CD4-positive, alpha-beta T cell treated with Interleukin-4 for 4 hours (primary cell): Measurements from ENCODE around the gene PTPA.
"Not testable (repeated sequence)": the region's sequence is repeated elsewhere in the genome, so short reads cannot be mapped to it uniquely, and the experiment has no call there.

Source experiments
- DNase-seq: peaks from one replicate; pipeline ENCODE4 v3.0.0-alpha.2; 2020

The PTPA gene

DNA sequence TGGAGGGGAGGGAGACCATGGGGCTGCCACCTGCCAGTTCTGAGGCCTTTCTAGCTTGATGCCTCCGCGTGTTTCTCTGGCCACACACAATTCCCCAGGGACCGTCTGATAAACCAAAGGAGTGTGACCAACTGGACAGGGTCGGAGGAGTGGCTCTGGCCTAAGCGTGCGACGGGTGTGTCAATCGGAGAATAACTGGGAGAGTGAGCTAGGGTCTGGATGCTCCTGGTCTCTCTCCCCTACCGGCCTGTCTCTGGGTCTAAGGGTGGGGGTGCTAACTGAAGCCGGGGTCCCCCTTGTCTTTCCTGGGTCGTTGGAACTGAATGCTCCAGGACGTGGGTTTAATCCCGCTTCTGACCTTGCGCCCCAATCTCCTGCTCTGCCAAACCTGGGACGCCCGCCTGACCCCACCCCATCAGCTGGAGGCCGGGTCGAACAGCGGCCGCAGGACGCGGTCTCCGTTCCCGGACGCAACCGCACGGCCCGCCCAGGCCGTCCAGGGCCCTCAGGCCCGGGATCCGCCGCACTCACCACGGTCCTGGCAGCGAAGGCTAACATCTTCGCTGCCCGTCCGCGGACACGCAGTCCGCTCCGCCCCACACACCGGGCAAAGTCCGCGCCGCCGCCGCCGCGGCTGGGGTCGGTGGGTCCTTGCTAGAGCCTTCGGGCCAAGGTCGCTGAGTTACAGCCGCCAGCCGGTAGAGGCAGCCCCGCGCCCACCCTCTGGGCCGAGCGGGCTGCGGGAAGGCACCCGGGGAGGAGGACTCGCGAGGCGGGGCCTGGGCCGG, 1.1 kb upstream of the PTPA start:
- no peak for DNase-seq

DNA sequence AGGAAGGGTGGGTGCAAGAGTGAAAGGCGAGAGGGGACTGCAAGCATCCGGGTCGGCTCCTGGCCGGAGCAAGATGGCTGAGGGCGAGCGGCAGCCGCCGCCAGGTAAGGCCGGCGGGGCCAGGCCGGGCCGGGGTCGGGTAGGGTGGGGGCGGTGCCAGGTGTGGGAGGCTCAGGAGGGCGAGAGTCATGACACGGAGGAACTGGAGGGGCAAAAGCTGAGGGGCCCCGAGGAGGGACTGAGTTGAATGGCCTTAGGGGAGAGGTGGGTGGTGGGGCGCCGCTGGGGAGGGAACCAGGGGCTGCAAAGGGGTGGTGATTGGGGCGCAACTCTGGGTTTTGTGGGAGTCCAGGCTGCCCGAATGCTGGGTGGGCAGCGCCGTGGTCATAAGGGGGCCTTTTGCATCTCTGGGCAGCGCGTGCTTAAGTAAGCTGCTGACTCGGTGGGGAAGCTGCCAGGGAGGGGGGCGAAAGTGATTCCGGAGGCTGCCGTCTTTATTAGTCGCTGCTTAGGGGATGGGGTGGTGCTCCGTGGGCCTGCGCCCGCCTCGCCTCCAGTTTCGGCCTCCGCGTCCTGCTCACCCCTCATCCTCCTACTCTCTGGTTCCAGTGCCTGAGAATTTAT, 425 bp downstream of the PTPA start:
- DNase-seq, result peak; percentile 7

DNA sequence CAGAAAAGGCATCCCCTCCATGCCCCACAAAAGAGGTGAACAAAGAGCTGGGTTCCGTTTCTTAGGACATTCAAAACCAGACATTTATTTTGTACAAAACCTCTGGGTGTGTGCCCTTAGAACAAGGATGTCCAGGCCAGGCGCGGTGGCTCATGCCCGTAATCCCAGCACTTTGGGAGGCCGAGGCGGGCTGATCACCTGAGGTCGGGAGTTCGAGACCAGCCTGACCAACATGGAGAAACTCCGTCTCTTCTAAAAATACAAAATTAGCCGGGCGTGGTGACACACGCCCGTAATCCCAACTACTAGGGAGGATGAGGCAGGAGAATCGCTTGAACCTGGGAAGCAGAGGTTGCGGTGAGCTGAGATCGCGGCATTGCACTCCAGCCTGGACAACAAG, 1.3 kb downstream of the PTPA start:
- not testable (repeated sequence) for DNase-seq

DNA sequence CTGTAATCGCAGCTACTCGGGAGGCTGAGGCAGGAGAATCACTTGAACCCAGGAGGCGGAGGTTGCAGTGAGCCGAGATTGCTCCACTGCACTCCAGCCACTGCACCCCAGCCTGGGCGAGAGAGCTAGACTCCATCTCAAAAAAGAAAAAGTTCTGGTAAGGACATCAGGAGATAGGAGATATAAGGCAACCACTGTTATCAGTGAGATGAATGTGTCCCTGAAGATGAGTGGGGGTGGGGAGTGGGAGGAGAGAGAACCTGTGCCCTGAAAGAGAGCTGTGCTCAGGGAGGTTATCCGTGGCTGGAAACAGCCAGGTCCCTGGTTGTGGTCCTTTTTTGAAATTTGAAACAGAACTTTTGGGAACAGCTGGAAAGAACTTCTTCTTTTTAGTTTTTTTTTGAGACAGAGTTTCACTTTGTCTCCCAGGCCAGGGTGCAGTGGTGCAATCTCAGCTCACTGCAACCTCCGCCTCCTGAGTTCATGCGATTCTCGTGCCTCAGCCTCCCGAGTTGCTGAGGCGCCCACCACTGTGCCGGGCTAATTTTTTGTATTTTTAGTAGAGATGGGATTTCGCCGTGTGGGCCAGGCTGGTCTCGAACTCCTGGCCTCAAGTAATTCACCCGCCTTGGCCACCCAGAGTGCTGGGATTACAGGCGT, 2.6 kb downstream of the PTPA start:
- no peak for DNase-seq

DNA sequence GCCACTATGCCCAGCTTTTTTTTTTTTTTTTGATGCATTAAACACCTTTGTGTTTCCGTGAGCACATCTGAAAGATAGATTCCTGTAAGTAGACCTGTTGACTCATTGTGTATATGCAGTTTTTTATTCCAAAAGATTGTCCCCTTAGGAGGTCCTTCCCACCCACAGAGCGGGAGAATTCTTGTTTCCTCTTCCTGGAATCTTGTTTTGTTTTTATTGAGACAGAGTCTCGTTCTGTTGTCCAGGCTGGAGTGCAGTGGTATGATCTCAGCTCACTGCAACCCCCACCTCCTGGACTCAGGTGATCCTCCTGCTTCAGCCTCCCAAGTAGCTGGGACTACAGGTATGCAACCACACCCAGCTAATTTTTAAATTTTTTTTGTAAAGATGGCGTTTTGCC, 7.6 kb downstream of the PTPA start:
- DNase-seq, result no peak

DNA sequence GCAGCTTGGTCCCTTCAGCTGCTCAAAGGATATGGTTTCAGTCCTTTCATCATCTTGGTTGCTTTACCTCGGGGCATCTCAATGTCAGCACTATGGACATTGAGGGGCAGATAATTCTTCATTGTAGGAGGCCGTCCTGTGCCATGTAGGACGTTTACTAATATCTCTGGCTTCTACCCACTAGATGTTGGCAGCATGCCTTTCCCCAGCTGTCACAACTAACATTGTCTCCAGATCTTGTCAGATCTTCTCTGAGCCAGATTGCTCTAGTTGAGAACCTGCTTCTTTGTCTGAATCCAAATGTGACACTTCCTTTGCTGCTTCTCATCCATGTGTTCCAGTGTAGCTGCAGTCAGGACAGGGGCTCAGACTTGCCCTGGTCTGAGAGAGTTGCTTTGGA, 10.3 kb downstream of the PTPA start:
- no peak for DNase-seq

DNA sequence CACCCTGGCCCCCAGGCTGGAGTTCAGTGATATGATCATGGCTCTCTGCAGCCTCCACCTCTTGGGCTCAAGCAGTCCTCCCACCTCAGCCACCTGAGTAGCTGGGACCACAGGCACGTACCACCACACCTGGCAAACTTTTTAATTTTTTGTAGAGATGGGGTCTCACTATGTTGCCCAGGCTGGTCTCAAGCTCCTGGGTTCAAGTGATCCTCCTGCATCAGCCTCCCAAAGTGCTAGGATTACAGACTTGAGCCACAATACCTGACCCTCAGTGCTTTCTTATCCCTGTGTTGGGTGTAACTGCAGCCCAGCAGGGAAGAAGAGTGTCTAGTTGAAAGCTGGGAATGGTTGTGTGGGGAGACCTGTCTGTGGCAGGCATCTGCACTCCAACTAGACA, 10.9 kb downstream of the PTPA start:
- no peak for DNase-seq

DNA sequence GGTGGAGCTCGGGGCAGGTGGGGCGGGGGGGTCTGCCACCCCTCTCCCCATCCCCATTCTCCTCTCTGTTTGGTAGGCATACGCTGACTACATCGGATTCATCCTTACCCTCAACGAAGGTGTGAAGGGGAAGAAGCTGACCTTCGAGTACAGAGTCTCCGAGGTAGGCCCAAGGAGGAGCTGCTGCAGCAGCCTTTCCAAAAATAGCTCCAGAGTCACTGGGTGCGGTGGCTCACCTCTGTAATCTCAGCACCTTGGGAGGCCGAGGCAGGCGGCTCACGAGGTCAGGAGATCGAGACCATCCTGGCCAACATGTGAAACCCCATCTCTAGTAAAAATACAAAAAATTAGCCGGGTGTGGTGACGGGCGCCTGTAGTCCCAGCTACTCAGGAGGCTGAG, 11.8 kb downstream of the PTPA start:
- not testable (repeated sequence) for DNase-seq

DNA sequence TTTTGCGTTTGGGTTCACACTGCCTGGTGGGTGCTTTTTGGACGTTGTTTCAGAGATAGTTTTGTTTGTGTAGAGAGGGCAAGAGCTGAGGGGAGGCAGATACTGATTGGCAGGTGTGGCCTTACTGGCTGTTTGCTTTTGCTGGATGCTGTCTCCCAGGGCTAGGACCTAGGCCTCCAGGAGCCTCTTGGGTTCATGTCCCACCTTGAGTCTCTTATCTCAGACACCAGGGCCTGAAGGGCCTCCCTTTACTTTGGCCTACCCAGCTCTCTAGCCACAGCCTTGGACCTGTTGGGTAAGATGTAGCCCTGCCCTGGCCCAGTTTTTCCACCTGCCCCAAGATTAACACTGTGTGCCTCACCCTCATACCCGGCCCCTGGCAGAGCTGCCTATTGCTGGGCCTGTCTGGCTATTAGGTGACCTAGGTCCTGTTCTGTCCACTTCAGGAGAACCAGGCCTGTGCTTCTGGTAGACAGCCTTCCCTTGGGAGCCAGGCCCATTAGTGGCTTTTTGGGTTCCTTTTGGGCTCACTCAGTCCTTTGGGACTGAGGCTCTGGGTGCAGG, 13.4 kb downstream of the PTPA start:
- DNase-seq, result no peak

DNA sequence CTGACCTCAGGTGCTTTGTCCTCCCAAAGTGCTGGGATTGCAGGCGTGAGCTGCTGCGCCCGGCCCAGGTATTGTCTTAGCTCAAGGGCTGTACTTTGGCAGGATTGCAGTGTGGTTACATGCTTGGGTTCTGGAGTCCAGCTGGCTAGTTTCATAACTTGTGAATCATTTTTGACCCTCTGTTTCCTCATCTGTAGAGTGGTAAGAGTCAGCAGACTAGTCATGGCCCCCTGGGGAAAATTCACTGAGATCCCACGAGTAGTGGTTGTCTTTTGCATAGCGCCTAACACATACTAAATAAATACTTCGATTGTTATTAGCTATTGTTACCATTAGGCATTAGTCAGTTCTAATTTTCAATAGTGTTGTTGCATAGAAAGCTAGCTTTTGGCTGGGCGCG, 14.3 kb downstream of the PTPA start:
- no peak for DNase-seq

DNA sequence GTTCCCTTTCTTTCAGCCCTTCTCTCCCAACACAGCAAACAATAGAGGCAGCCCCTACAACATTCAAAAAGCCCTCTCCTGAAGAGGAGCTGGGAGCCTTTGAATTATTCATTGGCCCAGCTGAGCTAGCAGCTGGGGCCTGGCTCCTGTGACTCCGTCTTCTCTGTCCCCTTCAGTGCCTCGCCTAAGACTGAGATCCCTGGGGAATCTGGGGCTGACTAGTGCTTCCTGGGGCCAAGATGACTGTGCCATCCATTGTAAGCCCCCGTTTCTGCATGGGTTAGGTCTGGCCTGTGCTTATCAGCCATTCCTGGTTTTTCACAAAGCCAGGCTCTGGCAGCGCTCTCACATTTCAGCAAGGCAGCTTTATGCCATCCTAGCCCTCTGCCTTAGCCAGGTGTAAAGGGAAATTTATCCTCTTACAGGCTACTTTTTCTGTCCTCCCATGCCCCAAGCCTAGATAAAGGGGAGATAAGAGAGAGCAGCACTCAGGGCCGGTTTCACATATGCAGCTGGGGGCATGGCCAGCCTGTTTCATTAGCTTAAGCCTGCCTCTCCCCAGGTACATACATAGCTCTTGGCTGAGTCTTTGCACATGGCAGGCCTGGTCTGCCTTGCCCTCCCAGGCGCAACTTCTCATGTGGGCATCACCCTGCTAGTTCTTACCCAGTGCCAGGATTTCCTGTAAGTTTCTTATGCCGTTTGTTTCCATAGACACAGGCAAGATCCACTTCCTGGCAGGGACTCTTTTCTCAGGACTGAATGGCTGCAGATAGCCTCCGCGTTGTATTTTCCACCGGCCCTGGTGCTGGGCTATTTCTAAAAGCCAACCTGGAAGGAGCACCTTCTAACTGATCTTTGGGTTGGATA, 15.8 kb downstream of the PTPA start:
- no peak for DNase-seq

DNA sequence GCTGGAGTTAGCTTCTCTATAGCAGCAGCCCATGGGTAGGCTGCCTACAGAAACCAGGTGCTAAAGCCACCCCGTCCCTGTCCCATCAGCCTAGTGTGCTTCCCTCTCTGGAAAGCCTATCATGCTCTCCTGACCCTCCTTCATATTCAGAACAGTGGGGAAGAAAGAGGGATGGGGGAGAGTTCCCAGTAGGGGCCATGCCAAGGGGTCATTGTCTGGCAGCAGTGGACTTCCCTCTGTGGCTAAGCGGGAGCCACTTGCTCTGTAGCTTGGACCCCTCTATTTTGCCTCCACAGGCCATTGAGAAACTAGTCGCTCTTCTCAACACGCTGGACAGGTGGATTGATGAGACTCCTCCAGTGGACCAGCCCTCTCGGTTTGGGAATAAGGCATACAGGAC, 17.5 kb downstream of the PTPA start:
- DNase-seq, result no peak

DNA sequence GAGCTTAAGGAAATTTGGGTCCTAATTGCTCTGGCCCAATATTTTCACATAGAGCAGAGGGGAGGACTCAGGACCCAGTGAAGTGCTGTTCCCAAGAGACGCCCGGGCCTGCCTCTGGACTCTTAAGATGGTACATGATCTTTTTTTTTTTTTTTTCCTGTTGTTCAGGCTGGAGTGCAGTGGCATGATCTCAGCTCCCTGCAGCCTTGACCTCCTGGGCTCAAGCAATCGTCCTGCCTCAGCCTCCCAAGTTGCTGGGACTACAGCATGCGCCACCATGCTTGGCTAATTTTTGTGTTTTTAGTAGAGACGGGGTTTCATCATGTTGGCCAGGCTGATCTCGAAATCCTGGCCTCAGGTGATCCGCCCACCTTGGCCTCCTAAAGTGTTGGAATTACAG, 19.1 kb downstream of the PTPA start:
- DNase-seq, result not testable (repeated sequence)

DNA sequence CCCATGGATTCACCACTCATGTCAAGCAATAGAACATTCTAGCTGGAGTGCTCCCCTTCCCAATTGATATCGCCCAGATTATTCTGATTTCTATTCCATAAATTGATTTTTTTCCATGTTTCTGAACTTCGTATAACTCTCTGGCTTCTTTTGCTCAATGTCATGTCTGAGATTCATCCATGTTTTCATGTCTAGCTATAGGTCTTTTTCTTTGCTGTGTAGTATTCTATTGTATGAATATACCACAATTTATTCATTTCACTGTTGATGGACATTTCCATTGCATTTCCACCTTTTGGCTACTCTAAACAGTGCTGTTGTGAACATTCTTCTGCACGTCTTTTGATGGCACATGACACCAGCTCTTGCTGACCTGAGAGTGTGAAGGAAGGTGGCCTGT, 19.6 kb downstream of the PTPA start:
- DNase-seq, result no peak

DNA sequence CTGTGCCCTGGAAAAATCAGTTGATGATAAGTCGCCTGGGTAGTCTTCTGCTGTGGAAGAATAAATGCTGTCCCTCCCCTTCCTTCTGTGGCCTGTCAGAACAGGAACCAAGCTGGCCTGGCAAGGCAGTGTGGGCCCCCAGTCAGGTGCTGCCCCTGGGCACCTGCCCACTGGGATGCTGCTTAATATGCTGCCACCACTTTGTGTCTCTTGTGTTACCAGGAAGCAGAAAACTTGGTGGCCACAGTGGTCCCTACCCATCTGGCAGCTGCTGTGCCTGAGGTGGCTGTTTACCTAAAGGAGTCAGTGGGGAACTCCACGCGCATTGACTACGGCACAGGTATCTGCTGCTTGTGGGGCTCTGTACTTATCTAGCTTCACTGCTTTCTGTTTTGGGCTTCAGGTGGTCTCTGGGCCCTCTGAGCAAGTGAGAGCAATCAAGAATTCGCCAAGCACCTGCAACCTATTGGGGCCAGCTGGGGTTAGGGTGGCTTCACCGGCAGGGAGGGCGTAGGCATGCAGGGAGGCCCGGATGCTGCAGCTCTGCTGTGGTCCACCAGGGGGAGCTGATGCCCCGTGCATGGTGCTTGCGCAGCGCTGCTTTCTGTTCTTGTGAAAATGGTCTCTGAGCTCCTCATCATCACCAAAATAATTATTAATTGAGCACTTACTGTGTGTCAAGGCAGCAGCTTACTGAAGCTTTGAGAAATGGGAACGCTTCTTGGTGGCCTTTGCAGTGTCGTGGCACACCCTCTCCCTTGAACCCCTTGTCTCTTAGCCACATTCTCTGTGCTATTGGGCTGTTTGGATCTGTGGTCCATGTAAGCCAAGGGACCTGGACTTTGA, 20.3 kb downstream of the PTPA start:
- peak; percentile 82 for DNase-seq

DNA sequence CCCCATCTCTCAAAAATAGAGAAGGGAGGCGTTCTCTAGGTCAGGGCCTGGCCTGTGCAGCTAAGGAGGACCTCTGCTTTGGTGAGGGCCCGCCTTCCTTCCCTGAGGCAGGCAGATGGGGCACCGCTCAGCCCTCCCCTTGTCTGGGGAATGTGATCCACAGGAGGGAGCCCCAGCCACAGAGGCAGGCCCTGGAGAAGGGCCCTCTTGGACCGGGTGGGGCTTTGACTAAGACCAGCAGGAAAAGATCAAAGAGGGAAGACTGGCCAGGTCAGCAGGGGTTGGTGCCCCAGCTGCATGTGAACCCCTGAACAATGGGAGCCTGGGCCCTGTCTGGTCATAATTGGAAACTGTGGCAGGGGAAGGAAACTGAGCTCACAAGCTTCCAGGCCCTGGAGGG, 21.9 kb downstream of the PTPA start:
- DNase-seq, result no peak

DNA sequence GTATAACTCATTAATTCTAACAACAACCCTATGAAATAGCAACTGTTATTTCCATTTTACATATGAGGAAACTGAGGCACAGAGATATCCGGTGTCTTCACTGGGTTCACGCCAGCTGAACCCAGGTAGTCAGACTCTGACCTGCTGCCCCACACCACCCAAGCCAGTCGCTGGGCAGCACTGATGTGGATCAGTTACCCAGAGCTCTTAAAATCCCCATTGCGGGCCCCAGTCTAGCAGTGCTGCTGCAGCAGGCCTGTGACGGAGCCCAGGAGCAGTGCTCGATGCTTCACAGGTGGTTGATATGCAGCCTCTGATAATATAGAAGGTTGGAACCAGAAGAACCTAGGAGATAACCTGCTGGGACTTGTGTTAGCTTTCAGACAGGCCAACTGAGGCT, 24.3 kb downstream of the PTPA start:
- no peak for DNase-seq

DNA sequence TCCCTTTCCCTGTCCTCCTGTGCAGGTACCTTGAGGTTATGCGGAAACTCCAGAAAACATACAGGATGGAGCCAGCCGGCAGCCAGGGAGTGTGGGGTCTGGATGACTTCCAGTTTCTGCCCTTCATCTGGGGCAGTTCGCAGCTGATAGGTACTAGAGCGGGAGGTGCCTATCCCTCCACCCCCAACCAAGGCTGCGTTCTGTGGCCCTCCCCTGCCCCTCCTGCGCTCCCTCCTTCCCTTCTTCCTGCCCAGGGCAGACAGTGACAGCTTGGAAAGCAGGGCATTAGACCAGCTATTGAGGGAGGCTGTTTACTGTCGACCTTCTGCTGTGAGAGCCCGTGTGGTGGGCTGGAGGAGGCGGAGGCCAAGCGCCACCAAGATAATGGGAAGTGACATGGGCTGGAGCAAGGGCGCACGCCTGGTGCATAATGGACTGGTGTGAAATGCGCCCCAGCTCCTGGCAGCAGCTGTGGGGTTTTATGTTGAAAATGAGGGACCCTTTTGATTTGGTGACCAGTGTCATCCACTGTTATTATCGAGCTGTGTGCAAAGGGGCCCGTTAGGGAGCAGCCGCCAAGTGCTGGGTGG, 25.3 kb downstream of the PTPA start:
- DNase-seq, result no peak

DNA sequence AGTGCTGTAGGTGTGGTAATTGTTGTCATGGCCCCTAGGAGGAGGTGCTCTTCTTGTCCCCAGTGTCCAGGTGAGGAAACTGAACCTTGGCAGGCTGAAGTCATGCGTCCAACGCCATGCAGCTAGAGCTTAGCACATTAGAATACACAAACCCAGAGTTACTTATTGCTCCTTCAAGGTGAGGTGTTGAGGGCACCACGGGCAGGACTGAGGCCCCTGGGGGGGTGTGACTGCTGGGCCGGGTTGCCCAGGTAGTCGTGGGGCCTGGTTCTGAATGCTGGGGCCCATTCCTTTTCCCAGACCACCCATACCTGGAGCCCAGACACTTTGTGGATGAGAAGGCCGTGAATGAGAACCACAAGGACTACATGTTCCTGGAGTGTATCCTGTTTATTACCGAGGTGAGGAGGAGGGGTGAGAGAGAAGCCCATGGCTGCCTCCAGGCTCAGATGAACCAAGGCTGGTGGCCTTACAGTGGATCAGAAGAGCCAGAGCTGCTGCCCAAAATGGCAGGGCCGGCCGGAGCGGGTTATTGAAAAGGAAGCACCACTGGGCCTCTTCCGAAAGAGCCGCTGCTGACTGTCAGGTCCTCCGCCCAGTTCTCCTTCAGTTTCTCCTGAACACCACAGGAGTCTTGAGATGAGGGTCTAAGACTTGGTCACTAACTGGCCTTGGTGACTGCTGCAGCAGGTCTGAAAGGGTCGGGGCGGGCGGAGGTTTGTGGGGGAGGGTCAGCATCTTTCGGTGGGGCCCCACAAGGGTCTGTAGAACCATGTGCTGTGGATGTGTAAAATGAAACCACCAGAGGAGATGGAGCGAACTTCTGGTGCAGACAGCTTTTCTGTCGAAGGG, 26.3 kb downstream of the PTPA start:
- no peak for DNase-seq

DNA sequence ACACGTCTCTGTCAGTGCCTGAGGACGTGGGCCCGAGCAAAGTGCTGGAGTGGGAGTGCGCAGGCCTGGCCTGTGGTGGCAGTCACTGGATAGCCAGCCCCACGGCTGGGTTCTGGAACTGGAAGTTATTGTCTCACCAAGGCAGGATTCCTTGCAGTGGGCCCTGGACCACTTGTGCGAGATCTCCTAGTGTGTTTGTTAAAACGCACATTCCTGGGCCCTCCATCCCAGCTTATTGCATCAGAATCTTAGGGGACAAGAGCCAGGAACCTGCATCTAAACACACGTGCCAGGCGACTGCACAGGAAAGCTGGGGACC, 26.9 kb downstream of the PTPA start:
- DNase-seq, result no peak
